ENCODE data around the gene DGKG. TPM values are rescaled to one million over a fixed set of nuclear protein-coding genes. Genes with fewer than 3 reads are reported as not detected.

Gene DGKG
- total RNA-seq, 4 donors from 2014 or later: 1.1 to 9.5 (median 1.7) TPM

DNA sequence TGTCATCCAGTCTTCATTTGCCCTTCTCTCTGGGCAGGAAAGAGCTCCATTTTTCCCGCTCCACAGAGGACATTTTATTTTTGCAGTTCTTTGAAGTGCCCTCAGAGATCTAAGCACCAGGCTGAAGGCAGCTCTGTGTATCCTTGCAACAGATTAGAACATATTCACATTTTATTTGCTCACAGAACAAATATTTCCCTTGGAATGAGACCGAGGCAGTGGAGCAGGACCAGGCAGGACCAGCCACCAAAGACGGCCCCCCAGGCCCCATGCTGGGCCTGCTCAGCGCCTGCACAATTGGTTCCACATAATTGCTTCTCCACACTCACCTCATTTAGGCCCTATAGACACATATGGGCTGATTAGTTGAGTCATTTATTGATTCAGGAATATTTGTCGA lies 237.4 kb downstream of the DGKG start:
- no peak for DNase-seq (ENCODE audit: low spot score in 2 of 2)
- TF ChIP-seq CTCF (IDR thresholded peaks at IDR 0.05) (no peak), POLR2A (IDR thresholded peaks at IDR 0.05) (no peak)
- 51 to 55% methylated on average over 5 of the region's 5 CpGs for WGBS, 2 donors
- intact Hi-C loops (cut with DNase I; ENCODE audit: low total_unique reads): no loop called here
- no peak overlapping the region for H3K4me3 ChIP-seq (ENCODE audit: low read depth, poor library complexity, severe bottlenecking)

DNA sequence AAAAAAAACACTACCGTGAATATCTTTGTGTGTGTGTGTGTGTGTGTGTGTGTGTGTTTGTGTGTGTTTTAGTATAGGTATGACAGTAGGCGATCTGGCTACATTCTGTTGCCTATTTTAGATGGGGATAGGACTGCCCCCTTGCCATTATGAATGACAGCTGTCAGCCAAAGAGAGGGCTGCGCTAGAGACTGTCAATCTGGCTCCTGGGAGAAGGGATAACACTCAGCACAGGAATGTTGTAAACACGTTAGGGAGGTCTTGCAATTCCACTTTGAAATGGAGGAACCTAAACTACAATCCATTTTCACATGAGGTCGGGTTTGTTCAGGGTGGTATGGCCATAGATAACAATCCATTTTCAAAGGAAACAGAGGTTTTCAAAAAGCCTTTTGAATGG lies 239.0 kb downstream of the DGKG start:
- 70 to 77% methylated on average over 5 of the region's 5 CpGs for WGBS, 2 donors
- no peak for DNase-seq (ENCODE audit: low spot score in 2 of 2)
- TF ChIP-seq POLR2A (IDR thresholded peaks at IDR 0.05) (no peak), CTCF (IDR thresholded peaks at IDR 0.05) (no peak)
- H3K4me3 ChIP-seq (ENCODE audit: low read depth, poor library complexity, severe bottlenecking): no peak overlapping the region
- intact Hi-C loops (cut with DNase I; ENCODE audit: low total_unique reads): no loop called here

DNA sequence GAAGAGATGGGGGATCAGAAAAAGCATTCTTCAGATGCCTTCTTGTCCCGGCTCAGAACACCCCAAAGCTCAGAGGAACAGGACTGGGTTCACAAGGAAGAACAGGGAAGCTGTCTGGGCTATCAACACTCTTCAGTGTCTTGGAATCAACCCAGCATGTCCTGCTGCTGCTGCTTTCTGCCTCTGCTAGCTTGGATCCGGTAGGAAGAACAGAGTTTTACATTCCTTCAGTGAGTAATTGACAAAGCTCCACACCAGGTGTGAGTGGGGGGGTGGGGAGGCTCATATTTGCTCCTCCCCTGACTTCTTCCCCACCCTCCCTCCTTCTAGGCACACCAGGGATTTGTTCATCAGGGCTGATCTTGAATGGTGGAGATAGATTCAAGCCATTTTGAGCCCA lies 240.1 kb downstream of the DGKG start:
- H3K4me3 ChIP-seq (ENCODE audit: low read depth, poor library complexity, severe bottlenecking): no peak overlapping the region
- intact Hi-C loops (cut with DNase I; ENCODE audit: low total_unique reads): no loop called here
- no peak for DNase-seq (ENCODE audit: low spot score in 2 of 2)
- 22 to 32% methylated on average over 2 of the region's 2 CpGs for WGBS, 2 donors
- TF ChIP-seq POLR2A (IDR thresholded peaks at IDR 0.05) (no peak), CTCF (IDR thresholded peaks at IDR 0.05) (no peak)

DNA sequence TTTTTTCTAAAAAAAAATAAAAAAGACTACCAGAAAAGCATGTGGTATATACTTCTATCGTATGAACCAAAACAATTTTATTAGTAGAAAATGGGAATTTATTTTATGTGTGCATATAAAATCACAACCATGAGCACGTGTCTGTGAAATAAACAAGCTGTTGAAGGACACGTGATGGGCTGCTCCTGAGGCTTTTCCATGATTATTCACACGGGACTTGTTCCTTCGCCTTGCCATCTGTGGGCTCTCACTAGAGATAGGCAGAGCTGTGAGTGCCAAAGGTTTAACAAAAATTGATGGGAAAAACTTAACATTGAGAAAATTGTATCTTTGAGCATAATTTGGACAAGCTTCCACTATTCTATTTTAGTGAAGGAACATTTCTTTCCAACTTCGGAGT lies 240.8 kb downstream of the DGKG start:
- TF ChIP-seq POLR2A (IDR thresholded peaks at IDR 0.05): no peak
- no peak for TF ChIP-seq CTCF (IDR thresholded peaks at IDR 0.05)
- DNase-seq (ENCODE audit: low spot score in 2 of 2): no peak
- WGBS, 2 donors: 65 to 69% methylated on average over 6 of the region's 6 CpGs
- intact Hi-C loops (cut with DNase I; ENCODE audit: low total_unique reads): no loop called here
- no peak overlapping the region for H3K4me3 ChIP-seq (ENCODE audit: low read depth, poor library complexity, severe bottlenecking)

- intact Hi-C loops (cut with DNase I; ENCODE audit: low total_unique reads): no loop called here
These were observed 242.5 kb downstream of the DGKG start for GRCh38 chr3:186119499-186119898.

More at GRCh38 chr3:186119499-186119898, 242.5 kb downstream of the DGKG start:
- no peak for DNase-seq (ENCODE audit: low spot score in 2 of 2)
- 80 to 86% methylated on average over 4 of the region's 4 CpGs for WGBS, 2 donors
- H3K4me3 ChIP-seq (ENCODE audit: low read depth, poor library complexity, severe bottlenecking): no peak overlapping the region
- TF ChIP-seq POLR2A (IDR thresholded peaks at IDR 0.05) (no peak), CTCF (IDR thresholded peaks at IDR 0.05) (no peak)

Data from lower leg skin (tissue), 4 donors.